GM19452 (cell line): Measurements from ENCODE around the gene CCSER2.
"Not testable (repeated sequence)": the region's sequence is repeated elsewhere in the genome, so short reads cannot be mapped to it uniquely, and the experiment has no call there.

Experiments used
- ATAC-seq: cut with Tn5 transposase; IDR thresholded peaks from one replicate; pipeline ENCODE4 v1.9.1; 2021; ENCODE audit not compliant: unreplicated experiment

Gene CCSER2

GRCh38 chr10:84440781-84441180, 112.4 kb downstream of the CCSER2 start:
- no peak for ATAC-seq

DNA sequence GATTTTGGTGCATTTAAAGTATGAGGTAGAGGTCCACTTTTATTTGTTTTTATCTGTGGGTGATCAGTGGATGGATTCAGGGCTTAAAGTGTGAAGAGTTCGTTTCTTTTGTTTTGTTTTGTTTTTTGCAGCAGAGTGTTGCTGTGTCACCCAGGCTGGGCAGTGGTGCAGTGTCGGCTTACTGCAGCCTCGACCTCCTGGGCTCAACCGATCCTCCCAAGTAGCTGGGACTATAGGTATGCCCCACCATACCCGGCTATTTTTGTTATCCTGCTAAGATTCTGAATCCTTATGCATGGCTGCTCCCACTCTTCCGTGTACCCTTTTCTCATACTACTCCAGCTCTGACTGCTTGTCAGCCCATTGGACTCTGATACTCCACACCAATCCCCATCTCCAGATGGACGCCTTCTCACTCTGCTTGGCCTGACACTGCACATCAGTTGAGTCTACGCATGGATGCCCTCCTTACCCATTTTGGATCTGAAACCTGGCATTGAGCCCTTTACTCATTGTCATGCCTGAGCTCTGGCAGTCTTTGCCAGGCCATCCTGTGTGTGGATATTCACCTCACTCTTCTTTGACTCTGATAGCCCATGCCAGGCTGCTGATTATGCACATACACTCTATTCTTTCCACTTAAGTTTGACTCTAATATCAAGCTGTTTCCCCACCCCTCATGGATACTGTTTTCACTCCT, 119.5 kb downstream of the CCSER2 start:
- ATAC-seq = no peak

DNA sequence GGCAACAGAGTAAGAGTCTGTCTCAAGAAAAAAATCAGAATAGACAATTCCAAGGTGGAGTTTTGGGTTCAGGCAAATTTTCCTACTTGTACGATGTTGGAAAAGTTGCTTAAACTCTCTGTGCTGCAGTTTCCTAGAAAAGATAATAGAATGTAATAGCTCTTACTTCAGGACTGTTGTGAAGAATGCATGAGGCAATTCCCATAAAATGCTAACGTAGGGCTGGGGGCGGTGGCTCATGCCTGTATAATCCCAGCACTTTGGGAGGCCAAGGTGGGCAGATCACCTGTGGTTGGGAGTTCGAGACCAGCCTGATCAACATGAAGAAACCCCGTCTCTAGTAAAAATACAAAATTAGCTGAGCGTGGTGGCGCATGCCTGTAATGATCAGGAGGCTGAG, 121.0 kb downstream of the CCSER2 start:
- ATAC-seq = not testable (repeated sequence)

DNA sequence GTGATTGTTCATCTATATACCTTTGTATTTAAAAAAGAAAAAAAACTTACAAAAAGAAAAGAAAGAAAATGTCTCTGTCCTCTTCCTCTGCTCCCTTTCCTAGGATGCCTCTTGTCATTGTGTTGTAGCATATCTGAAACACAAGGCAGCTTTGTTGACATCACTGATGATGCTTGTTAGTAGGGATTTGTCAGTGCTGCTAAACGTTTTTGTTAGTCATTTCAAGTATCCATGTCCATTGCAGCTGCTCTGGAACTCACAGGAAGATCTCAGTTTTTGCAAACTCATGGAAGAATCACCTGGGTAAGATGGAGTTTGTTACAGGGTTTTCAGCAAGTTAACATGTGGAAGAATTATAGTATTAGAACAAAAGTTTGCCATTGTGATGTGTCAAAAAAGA, 123.6 kb downstream of the CCSER2 start:
- no peak for ATAC-seq

DNA sequence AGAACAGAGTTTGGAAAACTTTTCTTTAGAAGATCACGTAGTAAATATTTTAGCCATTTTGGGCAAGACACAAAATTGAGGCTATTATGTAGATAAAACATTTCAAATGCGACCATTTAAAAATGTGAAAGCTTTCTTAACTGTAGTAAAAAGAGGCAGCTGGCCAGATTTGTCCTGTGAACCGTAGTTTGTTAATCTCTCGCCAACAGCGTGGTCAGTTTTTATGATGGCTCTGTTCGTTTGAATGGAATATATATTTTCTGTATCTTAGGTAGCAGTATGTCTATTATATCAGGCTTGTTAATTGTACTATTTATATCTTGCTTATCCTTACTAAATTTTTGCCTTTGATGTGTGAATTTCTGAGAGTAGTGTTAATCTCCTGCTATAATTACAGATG, 124.9 kb downstream of the CCSER2 start:
- ATAC-seq = no peak

GRCh38 chr10:84456126-84456525, 127.7 kb downstream of the CCSER2 start:
- no peak for ATAC-seq

DNA sequence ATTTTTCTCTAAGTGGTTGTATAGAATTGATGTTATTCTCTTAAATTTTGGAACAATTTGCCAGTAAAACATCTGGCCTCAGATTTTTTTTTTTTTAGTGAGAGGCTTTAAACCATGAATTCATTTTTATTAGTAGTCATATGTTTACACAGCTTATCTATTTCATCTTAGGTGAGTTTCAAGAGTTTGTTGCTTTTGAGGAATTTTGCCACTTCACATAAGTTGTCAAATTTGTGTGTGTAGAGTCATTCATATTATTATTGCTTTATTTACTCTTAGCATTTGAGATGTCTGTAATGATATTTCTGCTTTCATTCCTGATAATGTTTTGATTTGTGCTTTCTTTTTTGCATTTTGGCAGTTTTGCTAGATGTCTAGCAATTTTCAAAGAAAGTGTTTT, 132.1 kb downstream of the CCSER2 start:
- no peak for ATAC-seq

GRCh38 chr10:84469470-84469869, 141.1 kb downstream of the CCSER2 start:
- no peak for ATAC-seq

DNA sequence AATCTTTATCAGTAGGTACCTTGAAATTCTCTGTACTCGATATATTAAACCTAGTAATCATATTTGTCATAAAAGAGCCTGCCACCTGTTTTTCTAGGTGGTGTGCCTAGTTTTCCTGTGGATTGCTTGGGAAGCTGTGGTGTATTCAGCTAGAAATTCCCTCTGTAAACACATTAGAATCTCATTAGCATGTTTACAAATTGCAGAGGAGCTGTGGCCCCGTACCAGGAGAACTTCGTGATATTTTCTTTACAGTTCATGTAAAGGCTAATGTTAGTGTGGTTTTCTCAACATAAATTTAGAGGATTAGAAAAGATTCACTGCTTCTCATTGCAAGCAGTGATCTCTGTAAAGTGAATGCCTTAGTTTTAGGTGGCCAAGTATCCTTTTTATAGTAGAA, 144.7 kb downstream of the CCSER2 start:
- no peak for ATAC-seq

DNA sequence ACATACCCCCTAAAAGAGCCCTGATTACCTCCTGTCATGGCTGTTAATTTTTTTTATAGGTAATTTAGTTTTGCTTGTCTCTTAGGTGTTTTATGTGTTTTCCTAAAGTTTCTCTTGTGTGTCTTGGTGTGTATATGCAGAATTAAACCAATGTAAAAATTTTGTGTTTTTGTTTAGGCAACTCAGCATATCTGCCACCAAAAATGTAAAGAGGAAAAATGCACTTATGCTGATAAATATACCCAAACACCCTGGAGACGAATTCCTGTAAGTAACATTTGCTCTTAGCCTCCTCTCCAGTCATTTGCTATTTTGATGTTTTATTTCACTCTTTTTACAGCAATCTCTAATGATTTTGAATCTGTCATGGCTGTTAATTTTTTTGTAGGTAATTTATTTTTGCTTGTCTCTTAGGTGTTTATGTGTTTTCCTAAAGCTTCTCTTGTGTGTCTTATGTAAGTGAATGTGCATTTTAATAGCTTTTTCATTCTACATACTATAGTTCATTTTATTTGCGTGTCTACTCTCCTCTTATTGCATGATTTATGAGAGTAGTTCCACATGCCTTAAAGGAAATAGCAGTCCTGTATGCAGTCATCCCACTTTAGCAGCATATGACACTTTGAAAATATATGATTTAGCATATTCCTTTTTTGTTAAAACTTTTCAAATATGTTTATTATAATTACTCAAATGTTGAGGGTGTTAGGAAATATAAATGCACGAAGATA, 149.2 kb downstream of the CCSER2 start:
- ATAC-seq = no peak

GRCh38 chr10:84478151-84478550, 149.8 kb downstream of the CCSER2 start:
- no peak for ATAC-seq

DNA sequence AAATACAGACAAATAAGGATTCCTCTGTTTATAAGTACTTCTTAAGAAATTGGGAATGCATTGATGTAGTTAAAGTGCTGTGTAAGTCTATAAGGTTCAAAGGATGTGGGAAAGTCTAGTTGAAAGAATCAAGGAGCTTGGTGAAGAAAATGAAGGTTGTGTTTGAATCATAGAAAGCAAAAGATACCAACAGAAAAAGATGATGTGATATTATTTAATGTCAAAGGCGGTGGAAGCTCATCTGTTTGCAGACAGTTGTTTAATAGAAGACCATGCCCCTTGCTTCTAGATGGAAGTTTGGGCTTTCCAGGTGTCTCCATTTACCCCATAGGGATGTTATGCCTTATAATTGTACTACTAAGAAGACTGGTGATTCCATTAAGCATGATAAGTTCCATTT, 150.3 kb downstream of the CCSER2 start:
- no peak for ATAC-seq

- no peak for ATAC-seq
Observed at GRCh38 chr10:84484541-84484940, 156.2 kb downstream of the CCSER2 start.

GRCh38 chr10:84493361-84493760, 165.0 kb downstream of the CCSER2 start:
- no peak for ATAC-seq

- no peak for ATAC-seq
Observed at GRCh38 chr10:84493951-84494848, 165.8 kb downstream of the CCSER2 start.

GRCh38 chr10:84494849-84495180, 166.4 kb downstream of the CCSER2 start:
- ATAC-seq = no peak

- ATAC-seq = no peak
Observed at GRCh38 chr10:84497978-84498377, 169.6 kb downstream of the CCSER2 start.

- not testable (repeated sequence) for ATAC-seq
Observed at GRCh38 chr10:84499039-84499438, 170.7 kb downstream of the CCSER2 start.

DNA sequence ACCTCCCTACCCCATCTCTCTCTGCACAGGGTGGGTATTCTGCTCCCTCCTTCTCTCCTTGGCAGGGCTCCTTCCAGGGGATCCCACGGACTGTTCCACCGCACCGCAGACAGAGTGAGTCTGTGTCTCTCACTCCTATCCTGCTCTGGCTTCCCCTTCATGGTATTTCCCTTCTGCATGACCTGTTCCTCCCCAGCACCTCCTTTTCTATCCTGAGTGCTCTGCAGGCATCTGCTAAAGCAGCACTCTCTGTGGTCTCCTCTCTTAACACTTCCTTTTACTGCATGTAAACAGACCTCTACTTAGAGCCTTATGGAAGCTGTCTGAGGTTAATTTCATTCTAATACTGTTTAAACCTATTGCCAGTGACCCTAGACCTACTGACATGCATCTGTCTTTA, 171.5 kb downstream of the CCSER2 start:
- ATAC-seq = no peak

DNA sequence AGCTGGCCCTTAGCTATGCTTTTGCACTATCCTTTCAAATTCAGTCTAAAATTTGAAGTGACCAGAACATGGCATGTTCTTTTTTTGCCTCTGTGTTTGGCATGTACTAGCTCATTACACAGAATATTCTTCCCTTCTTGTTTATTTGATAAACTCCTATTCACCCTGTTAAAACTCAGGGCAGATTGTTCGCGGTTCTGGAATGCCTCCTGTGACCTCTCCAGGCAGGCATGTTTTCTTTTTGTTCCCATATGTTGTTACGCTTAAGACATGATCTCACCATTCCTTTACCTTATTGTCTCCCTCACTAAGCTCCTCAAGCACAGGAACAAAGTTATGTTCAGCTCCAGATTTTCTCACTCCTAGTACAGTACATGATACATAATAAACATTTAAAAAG, 181.7 kb downstream of the CCSER2 start:
- no peak for ATAC-seq

- ATAC-seq = no peak
Observed at GRCh38 chr10:84511106-84511505, 182.7 kb downstream of the CCSER2 start.
